NCI-H1694 treated with DMSO at 0.1 percent for 48 hours (cell line): Measurements from ENCODE around the gene ATP9B.

Experiments used
- DNase-seq: peaks from one replicate; lab custom pipeline; 2025; lab: John Stamatoyannopoulos, UW

Gene ATP9B

GRCh38 chr18:79380816-79381806, 311.9 kb downstream of the ATP9B start:
- DNase-seq, result peak; percentile 19

- no peak for DNase-seq
These were observed 312.7 kb downstream of the ATP9B start for GRCh38 chr18:79381811-79382311.

- DNase-seq, result no peak
These were observed 313.6 kb downstream of the ATP9B start for GRCh38 chr18:79382681-79383387.

- DNase-seq, result no peak
These were observed 314.3 kb downstream of the ATP9B start for GRCh38 chr18:79383388-79384056.

- DNase-seq, result no peak
These were observed 315.1 kb downstream of the ATP9B start for GRCh38 chr18:79384151-79384807.

GRCh38 chr18:79384834-79385233, 315.6 kb downstream of the ATP9B start:
- no peak for DNase-seq

GRCh38 chr18:79385326-79385707, 316.1 kb downstream of the ATP9B start:
- no peak for DNase-seq

- peak; percentile 55 for DNase-seq
These were observed 316.6 kb downstream of the ATP9B start for GRCh38 chr18:79385708-79386341.

- DNase-seq, result no peak
These were observed 317.4 kb downstream of the ATP9B start for GRCh38 chr18:79386547-79386946.

- no peak for DNase-seq
These were observed 318.0 kb downstream of the ATP9B start for GRCh38 chr18:79387214-79387613.

GRCh38 chr18:79387615-79388014, 318.4 kb downstream of the ATP9B start:
- DNase-seq, result no peak

GRCh38 chr18:79388043-79388442, 318.8 kb downstream of the ATP9B start:
- no peak for DNase-seq

GRCh38 chr18:79389689-79390088, 320.5 kb downstream of the ATP9B start:
- no peak for DNase-seq

GRCh38 chr18:79392226-79392625, 323.0 kb downstream of the ATP9B start:
- DNase-seq, result no peak

- DNase-seq, result no peak
These were observed 324.0 kb downstream of the ATP9B start for GRCh38 chr18:79393181-79393634.

- DNase-seq, result peak; percentile 44
These were observed 324.7 kb downstream of the ATP9B start for GRCh38 chr18:79393635-79394533.

- peak; percentile 5 for DNase-seq
These were observed 325.5 kb downstream of the ATP9B start for GRCh38 chr18:79394534-79395307.

GRCh38 chr18:79395308-79395640, 326.1 kb downstream of the ATP9B start:
- peak; percentile 16 for DNase-seq

- DNase-seq, result peak; percentile 34
These were observed 326.7 kb downstream of the ATP9B start, which contains the start of gene NFATC1 for GRCh38 chr18:79395761-79396404. Gene NFATC1 (plus strand): TSS chr18:79395930. CDS start chr18:79396225, 295 bp downstream.
